K562 (cell line): ENCODE results near the gene FKRP. TPM values are rescaled to one million over a fixed set of nuclear protein-coding genes. Genes with fewer than 3 reads are reported as not detected.
A peak's percentile ranks its signal among the peaks of the same experiment; 100 is the strongest.

Experiments
- ARID2 ChIP-seq: fragments of 450-650 bp; IDR thresholded peaks from 2 replicates; pipeline ENCODE4 v1.6.1; 2017; ENCODE audit warnings: antibody characterized with exemption, mild to moderate bottlenecking
- CBX8 ChIP-seq: fragments of 200-600 bp; sonication (generic); IDR thresholded peaks from 2 replicates; pipeline ENCODE4 v1.6.1; 2012; ENCODE audit warnings: borderline replicate concordance, mixed run types, low read depth, mild to moderate bottlenecking, moderate library complexity, mixed read lengths, low read length, control low read depth, inconsistent platforms; ENCODE audit not compliant: poor library complexity, severe bottlenecking; ENCODE audit errors: extremely low read depth
- IFI16 ChIP-seq: fragments of 250-450 bp; sonication (Bioruptor Pico); IDR thresholded peaks from 2 replicates; pipeline ENCODE4 v2.1.2; 2022; ENCODE audit warnings: mild to moderate bottlenecking, inconsistent platforms
- KLF6 ChIP-seq: fragments of 250-450 bp; sonication (Bioruptor Pico); IDR thresholded peaks from 2 replicates; pipeline ENCODE4 v1.4.0; 2020; ENCODE audit warnings: mild to moderate bottlenecking, moderate library complexity, borderline replicate concordance
- RFX5 ChIP-seq: IDR thresholded peaks from 2 replicates; pipeline ENCODE4 v1.6.1; 2011; ENCODE audit warnings: low read depth, mild to moderate bottlenecking, improper control_type of control experiment, low read length
- SETDB1 ChIP-seq: IDR thresholded peaks from one replicate; pipeline ENCODE4 v1.6.1; 2012; ENCODE audit warnings: low read length, control low read depth, inconsistent platforms
- TCF7L2 ChIP-seq: fragments of 150-350 bp; IDR thresholded peaks from 2 replicates; pipeline ENCODE4 v1.6.1; 2016; ENCODE audit warnings: low read depth, mild to moderate bottlenecking, low read length, moderate library complexity
- ZNF133 ChIP-seq: fragments of 250-450 bp; sonication (Bioruptor Pico); IDR thresholded peaks from 2 replicates; pipeline ENCODE4 v1.4.0; 2020; ENCODE audit warnings: mild to moderate bottlenecking
- ZNF253 ChIP-seq: fragments of 250-450 bp; sonication (Bioruptor Pico); conservative IDR thresholded peaks from 2 replicates; pipeline ENCODE4 v1.6.1; 2021; ENCODE audit warnings: mild to moderate bottlenecking
- polyA plus RNA-seq, 8 experiments: library from polyadenylated mRNA; depleted of rRNA in 4 of 8; stranded (reverse) in 5 of 8; unstranded in 3 of 8; fragments of >200 nt; fragmentation: Nextera tagmentation in 2 of 8; fragmentation: Illumina TruSeq in 1 of 8; extraction: Ambion mirVana in 2 of 8; extraction: Trizol in 1 of 8; gene quantifications; 2 replicates each; pipeline versions ENCODE4 v1.2.1 to v1.2.3, GENCODE V29; 2011 to 2014; ENCODE audit warnings: inconsistent platforms in 1 of 8, missing spikeins in 1 of 8
- total RNA-seq, 7 experiments: library from RNA; depleted of rRNA in 6 of 7; stranded (reverse); fragments of >200 nt in 6 of 7; fragmentation: Illumina TruSeq in 2 of 7; extraction: Trizol in 2 of 7; gene quantifications; 2 replicates each; pipeline versions ENCODE4 v1.2.1 to v1.2.3, GENCODE V29; 2011 to 2021; ENCODE audit warnings: low replicate concordance in 1 of 7
- TF ChIP-seq, protein P1 (sequence below): sonication (generic); formaldehyde crosslinking; IDR thresholded peaks from 2 replicates; pipeline ENCODE4 v1.8.1; 2023; ENCODE audit warnings: missing genetic modification reagents, mild to moderate bottlenecking, borderline replicate concordance
- TF ChIP-seq, protein P2 (sequence below): fragments of 250-450 bp; sonication (Bioruptor Pico); IDR thresholded peaks from 2 replicates; pipeline ENCODE4 v1.8.0; 2021; ENCODE audit warnings: moderate library complexity, mild to moderate bottlenecking, inconsistent platforms
- TF ChIP-seq, protein P3 (sequence below), 2 experiments: fragments of 450-650 bp; conservative IDR thresholded peaks; 2 replicates each; pipeline ENCODE4 v1.6.1; 2017; ENCODE audit warnings: mild to moderate bottlenecking in 2 of 2, moderate library complexity in 2 of 2
- TF ChIP-seq, protein P4 (sequence below): fragments of 200-800 bp; sonication (Bioruptor generic); IDR thresholded peaks from 2 replicates; pipeline ENCODE4 v1.6.1; 2017; ENCODE audit warnings: missing genetic modification characterization, missing compliant biosample characterization
- TF ChIP-seq, protein P5 (sequence below), 2 experiments: IDR thresholded peaks; 2 replicates each; pipeline ENCODE4 v1.6.1; 2011; ENCODE audit warnings: borderline replicate concordance in 1 of 2, control low read depth in 1 of 2, low read depth in 1 of 2, low read length in 1 of 2, mild to moderate bottlenecking in 1 of 2, mixed read lengths in 1 of 2, moderate library complexity in 1 of 2; ENCODE audit not compliant: insufficient read depth in 1 of 2, insufficient read length in 1 of 2, poor library complexity in 1 of 2, severe bottlenecking in 1 of 2; ENCODE audit errors: extremely low read depth in 1 of 2

The FKRP gene
- total and polyA plus RNA-seq, 9 of the 15 experiments (the other 6 are each of a cell fraction or from before 2014, with no cell fraction given) = 0.68 to 16.1 (median 6.5) TPM

DNA sequence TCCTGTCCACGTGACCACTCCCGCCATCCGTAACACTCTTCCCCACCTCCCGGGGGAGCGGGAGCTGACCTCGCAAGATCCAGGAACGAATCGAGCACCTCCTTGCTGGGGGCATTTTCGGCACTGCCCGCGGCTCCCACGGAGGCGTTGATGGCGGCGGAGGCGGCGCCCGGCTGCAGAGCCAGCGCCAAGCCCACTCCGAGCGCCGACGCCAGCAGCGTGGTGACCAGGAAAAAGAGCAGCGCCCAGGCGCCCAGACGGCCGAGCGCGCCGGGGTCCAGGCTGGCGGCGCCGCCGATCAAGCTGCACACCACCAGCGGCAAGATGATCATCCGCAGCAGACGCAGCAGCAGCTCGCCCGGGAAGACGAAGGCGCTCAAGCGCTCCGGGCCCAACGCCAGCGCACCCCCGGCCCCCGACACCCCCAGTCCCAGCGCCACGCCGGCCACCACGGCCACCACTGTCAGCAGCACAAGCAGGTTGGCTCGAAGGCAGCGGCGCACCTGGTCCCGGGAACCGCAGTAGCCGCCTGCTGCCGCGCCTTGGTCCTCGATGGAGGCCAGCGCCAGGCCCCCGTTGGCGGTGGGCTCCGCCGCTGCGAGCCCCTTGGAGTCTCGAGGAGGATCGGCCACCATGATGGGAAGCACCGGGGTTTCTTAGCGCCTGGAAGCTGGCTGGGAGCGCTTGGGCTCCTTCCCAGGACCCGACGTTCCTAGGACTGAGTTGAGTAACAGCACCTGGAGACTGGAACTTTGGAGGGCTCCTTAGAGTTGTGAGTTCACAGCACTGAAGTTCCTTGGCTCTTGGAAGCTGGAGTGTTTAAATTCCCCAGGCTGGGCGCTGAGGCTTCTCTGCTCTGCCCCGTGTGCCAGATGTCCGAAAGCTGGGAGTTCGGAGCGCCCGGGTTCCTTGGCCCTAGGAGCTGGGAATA is 41.7 kb downstream of the FKRP start (continued):
- TF ChIP-seq, protein P1, sequence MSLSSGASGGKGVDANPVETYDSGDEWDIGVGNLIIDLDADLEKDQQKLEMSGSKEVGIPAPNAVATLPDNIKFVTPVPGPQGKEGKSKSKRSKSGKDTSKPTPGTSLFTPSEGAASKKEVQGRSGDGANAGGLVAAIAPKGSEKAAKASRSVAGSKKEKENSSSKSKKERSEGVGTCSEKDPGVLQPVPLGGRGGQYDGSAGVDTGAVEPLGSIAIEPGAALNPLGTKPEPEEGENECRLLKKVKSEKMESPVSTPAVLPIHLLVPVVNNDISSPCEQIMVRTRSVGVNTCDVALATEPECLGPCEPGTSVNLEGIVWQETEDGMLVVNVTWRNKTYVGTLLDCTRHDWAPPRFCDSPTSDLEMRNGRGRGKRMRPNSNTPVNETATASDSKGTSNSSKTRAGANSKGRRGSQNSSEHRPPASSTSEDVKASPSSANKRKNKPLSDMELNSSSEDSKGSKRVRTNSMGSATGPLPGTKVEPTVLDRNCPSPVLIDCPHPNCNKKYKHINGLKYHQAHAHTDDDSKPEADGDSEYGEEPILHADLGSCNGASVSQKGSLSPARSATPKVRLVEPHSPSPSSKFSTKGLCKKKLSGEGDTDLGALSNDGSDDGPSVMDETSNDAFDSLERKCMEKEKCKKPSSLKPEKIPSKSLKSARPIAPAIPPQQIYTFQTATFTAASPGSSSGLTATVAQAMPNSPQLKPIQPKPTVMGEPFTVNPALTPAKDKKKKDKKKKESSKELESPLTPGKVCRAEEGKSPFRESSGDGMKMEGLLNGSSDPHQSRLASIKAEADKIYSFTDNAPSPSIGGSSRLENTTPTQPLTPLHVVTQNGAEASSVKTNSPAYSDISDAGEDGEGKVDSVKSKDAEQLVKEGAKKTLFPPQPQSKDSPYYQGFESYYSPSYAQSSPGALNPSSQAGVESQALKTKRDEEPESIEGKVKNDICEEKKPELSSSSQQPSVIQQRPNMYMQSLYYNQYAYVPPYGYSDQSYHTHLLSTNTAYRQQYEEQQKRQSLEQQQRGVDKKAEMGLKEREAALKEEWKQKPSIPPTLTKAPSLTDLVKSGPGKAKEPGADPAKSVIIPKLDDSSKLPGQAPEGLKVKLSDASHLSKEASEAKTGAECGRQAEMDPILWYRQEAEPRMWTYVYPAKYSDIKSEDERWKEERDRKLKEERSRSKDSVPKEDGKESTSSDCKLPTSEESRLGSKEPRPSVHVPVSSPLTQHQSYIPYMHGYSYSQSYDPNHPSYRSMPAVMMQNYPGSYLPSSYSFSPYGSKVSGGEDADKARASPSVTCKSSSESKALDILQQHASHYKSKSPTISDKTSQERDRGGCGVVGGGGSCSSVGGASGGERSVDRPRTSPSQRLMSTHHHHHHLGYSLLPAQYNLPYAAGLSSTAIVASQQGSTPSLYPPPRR = no peak
- TF ChIP-seq, protein P2, sequence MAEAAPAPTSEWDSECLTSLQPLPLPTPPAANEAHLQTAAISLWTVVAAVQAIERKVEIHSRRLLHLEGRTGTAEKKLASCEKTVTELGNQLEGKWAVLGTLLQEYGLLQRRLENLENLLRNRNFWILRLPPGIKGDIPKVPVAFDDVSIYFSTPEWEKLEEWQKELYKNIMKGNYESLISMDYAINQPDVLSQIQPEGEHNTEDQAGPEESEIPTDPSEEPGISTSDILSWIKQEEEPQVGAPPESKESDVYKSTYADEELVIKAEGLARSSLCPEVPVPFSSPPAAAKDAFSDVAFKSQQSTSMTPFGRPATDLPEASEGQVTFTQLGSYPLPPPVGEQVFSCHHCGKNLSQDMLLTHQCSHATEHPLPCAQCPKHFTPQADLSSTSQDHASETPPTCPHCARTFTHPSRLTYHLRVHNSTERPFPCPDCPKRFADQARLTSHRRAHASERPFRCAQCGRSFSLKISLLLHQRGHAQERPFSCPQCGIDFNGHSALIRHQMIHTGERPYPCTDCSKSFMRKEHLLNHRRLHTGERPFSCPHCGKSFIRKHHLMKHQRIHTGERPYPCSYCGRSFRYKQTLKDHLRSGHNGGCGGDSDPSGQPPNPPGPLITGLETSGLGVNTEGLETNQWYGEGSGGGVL = no peak
- TF ChIP-seq, protein P3, sequence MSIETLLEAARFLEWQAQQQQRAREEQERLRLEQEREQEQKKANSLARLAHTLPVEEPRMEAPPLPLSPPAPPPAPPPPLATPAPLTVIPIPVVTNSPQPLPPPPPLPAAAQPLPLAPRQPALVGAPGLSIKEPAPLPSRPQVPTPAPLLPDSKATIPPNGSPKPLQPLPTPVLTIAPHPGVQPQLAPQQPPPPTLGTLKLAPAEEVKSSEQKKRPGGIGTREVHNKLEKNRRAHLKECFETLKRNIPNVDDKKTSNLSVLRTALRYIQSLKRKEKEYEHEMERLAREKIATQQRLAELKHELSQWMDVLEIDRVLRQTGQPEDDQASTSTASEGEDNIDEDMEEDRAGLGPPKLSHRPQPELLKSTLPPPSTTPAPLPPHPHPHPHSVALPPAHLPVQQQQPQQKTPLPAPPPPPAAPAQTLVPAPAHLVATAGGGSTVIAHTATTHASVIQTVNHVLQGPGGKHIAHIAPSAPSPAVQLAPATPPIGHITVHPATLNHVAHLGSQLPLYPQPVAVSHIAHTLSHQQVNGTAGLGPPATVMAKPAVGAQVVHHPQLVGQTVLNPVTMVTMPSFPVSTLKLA (conservative IDR thresholded peaks at IDR 0.05) = no peak
- TF ChIP-seq SETDB1 = no peak
- no peak for TF ChIP-seq ZNF253 (CRISPR knock-in tag)
- TF ChIP-seq TCF7L2 = no peak
- no peak for TF ChIP-seq CBX8
- TF ChIP-seq ARID2 = no peak
- no peak for TF ChIP-seq ZNF133 (CRISPR knock-in tag)
- no peak for TF ChIP-seq KLF6 (CRISPR knock-in tag)
- TF ChIP-seq, protein P4, sequence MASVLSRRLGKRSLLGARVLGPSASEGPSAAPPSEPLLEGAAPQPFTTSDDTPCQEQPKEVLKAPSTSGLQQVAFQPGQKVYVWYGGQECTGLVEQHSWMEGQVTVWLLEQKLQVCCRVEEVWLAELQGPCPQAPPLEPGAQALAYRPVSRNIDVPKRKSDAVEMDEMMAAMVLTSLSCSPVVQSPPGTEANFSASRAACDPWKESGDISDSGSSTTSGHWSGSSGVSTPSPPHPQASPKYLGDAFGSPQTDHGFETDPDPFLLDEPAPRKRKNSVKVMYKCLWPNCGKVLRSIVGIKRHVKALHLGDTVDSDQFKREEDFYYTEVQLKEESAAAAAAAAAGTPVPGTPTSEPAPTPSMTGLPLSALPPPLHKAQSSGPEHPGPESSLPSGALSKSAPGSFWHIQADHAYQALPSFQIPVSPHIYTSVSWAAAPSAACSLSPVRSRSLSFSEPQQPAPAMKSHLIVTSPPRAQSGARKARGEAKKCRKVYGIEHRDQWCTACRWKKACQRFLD (CRISPR knock-in tag) = no peak
- TF ChIP-seq, protein P5, sequence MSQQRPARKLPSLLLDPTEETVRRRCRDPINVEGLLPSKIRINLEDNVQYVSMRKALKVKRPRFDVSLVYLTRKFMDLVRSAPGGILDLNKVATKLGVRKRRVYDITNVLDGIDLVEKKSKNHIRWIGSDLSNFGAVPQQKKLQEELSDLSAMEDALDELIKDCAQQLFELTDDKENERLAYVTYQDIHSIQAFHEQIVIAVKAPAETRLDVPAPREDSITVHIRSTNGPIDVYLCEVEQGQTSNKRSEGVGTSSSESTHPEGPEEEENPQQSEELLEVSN (IDR thresholded peaks at IDR 0.05; ENCODE audit: borderline replicate concordance in 1 of 2, extremely low read depth in 1 of 2, insufficient read depth in 1 of 2, insufficient read length in 1 of 2, low read depth in 1 of 2, low read length in 1 of 2, poor library complexity in 1 of 2, severe bottlenecking in 1 of 2) = peak in 1 of 2 experiments; percentile 47
- TF ChIP-seq RFX5 = no peak
- TF ChIP-seq IFI16 (CRISPR knock-in tag) = no peak
